ENCODE measurements around the gene FARSB.

DNA sequence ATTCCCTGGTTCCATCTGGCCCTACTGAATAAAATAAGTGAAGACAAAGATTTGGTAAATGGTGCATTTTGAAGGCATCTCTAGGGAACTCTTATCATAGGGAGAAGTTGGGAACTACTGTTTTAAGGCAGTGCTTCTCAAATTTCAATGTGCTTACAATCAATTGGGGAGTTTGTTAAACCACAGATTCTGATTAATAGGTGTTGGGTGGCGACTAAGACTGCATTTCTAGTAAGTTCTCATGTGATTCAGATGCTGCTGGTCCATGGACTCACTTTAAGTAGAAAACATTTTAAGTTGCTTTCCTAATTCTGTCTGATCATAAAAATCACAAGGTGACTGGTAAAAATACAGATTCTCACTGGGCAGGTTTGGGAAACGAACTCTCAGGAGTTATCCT is 14.6 kb downstream of the FARSB start:
- TF ChIP-seq, protein P1, sequence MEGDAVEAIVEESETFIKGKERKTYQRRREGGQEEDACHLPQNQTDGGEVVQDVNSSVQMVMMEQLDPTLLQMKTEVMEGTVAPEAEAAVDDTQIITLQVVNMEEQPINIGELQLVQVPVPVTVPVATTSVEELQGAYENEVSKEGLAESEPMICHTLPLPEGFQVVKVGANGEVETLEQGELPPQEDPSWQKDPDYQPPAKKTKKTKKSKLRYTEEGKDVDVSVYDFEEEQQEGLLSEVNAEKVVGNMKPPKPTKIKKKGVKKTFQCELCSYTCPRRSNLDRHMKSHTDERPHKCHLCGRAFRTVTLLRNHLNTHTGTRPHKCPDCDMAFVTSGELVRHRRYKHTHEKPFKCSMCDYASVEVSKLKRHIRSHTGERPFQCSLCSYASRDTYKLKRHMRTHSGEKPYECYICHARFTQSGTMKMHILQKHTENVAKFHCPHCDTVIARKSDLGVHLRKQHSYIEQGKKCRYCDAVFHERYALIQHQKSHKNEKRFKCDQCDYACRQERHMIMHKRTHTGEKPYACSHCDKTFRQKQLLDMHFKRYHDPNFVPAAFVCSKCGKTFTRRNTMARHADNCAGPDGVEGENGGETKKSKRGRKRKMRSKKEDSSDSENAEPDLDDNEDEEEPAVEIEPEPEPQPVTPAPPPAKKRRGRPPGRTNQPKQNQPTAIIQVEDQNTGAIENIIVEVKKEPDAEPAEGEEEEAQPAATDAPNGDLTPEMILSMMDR (IDR thresholded peaks at IDR 0.05), result no peak
- TF ChIP-seq POLR2A (IDR thresholded peaks at IDR 0.05), result no peak

All from gastroesophageal sphincter (tissue), 3 donors.